ENCODE measurements around the gene HAL.

HAL gene

DNA sequence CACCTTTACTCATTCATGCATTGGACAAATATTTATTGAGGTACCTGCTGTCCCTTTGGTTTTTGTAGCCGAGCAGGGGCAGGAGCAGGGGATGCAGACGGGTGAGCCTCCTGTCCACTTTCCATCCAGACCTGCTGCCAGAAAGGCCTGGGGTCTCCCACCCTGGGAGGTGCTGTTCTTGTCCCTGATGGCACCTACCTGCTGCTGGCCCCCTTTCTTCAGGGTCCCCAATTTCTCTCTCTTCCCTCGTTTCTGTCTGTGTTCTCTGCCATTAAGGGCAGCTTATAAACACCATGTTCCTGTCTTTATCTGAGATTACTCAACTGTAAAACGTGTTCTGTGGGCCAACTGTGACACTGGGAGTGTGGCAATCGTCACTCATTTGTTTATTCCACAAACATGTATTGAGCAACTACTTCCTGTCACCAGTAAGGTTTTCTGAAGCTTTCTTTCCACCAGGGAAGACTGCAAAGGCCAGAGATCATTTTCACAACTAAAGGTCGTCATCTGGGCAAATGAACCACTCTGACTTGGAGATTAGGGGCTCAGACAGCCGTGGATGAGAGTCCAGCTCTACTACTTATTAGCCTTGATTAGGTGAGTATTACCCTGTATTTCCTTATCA is at the start of gene HAL:
HAL (minus strand) TSS at position 311 of the 625 bp plus-strand sequence. CDS start 434 bp downstream, outside the sequence.
- DNase-seq (ENCODE audit: low read depth in 4 of 4, low spot score in 1 of 4), result no peak

DNA sequence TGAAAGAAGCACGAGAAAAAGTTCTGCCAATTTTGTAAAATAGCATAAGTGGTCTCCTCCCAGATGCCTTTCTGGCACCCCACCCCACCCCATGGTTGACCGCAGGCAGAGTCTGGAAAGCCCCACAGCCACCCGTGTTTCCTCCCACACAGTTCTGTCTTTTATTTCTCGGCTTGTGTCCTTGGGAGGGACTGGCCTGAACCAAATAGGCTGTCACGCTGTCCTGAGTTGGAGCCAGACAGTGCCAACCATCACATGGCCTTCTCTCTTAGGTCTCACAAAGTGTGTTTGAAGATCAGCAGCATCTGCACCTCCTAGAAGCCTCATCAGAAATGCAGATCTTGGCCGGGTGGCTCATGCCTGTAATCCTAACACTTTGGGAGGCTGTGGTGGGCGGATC is 49.4 kb upstream of the HAL start:
- DNase-seq (ENCODE audit: low read depth in 4 of 4, low spot score in 1 of 4), result no peak

DNA sequence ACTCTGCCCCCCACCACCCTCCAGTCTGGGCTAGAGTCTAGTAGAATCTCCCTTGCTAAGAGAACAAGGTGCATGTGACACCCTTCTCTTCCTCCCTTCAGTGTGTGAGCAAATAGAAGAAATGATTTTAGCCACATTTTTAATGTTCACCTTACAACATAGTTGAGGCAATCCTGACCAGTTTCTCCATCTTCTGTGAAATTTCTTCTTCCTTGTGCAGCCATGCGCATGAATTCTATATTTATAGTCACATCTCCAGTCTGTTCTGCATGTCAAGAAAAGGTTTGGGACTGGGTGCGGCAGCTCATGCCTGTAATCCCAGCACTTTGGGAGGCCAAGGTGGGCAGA is 48.8 kb upstream of the HAL start:
- no peak for DNase-seq (ENCODE audit: low read depth in 4 of 4, low spot score in 1 of 4)

- DNase-seq (ENCODE audit: low read depth in 4 of 4, low spot score in 1 of 4), result no peak
These were observed 48.1 kb upstream of the HAL start for GRCh38 chr12:96044017-96044942.

DNA sequence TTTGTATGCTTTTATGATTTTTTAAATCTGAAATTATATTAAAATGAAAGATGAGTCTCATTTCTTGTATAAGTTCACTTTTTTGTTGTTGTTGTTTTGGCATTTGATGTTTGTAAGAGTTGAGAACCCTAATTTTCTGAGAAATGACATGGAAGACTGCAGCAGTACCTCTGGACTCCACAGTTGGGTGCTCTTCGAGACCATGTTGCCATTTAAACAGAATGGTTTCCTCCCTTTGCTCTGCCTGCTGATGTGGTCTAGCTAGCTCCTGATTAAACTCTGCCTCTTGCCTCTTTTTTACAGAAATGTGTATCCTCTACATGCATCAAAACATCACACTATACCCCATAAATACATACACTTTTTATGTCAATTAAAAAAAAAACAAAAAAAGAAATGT is 45.0 kb upstream of the HAL start:
- DNase-seq (ENCODE audit: low read depth in 4 of 4, low spot score in 1 of 4), result no peak

DNA sequence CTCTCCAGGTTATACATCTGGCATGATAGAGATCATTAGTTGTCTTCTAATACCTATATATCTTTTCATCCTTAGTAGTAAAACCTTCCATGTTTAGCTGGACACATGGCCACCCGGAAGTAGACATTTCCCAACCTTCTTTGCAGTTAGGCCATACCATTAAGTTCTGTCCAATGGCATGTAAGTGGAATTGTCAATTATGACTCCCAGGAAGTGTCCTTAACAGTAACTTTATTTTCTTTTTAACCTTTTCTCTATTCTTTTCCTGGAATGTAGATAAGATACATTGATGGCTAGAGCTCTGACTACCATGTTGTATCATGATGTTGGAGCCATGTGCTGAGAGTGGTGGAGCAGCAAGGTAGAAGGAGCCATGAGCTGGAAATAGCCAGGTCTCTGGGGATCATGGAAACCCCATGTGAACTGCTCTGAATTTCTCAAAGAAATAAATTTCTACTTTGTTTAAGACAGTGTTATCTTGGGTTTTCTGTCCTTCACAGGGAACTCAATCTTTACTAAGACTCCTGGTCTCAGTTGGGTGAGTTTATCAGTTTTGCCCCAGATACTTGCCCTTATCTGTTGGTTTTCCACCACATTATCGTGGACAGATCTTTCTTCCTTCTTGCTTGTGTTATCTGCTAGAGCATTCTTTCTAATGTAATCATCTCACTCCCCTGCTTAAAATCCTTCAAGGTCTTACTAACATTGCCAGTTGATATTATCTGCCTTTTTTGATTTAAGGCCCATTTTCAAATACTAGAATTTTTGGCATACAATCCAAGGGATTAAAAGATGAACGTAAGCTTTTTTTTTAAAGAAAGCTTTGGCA is 44.4 kb upstream of the HAL start:
- DNase-seq (ENCODE audit: low read depth in 4 of 4, low spot score in 1 of 4), result no peak

GRCh38 chr12:96039516-96039915 is 43.4 kb upstream of the HAL start:
- DNase-seq (ENCODE audit: low read depth in 4 of 4, low spot score in 1 of 4), result no peak

DNA sequence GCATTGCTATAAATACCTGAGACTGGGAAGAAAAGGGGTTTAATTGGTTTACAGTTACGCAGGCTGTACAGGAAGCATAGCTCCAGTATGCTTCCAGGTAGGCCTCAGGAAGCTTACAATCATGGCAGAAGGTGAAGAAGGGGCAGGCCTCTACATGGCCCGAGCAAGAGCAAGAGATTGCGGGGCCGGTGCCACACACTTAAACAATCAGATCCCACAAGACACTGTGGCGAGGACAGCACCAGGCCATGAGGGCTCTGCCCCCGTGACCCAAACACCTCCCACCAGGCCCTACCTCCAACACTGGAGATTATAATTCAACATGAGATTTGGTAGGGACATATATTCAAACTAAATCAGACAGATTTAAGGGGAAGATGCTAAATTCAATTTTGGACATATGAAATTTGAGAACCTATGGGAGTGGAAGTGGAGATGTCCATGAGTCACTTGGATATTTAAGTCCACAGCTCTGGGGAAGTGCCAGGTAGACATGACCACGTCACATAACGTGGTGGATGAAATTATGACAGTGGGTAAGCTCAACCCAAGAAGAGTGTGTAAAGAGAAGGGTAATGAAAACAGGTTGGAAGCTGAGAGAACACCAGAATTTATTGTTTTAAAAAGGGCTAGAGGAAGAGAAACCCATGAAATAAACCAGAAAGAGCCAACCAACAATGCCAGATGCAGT is 40.8 kb upstream of the HAL start:
- no peak for DNase-seq (ENCODE audit: low read depth in 4 of 4, low spot score in 1 of 4)

- DNase-seq (ENCODE audit: low read depth in 4 of 4, low spot score in 1 of 4), result peak; percentile 92 to 95 (median 94)
These were observed 39.4 kb upstream of the HAL start, which contains the start of gene LTA4H for GRCh38 chr12:96035283-96036236. Gene LTA4H, minus strand, starts transcription at chr12:96035587. Its CDS starts 68 bp downstream, at chr12:96035519.

DNA sequence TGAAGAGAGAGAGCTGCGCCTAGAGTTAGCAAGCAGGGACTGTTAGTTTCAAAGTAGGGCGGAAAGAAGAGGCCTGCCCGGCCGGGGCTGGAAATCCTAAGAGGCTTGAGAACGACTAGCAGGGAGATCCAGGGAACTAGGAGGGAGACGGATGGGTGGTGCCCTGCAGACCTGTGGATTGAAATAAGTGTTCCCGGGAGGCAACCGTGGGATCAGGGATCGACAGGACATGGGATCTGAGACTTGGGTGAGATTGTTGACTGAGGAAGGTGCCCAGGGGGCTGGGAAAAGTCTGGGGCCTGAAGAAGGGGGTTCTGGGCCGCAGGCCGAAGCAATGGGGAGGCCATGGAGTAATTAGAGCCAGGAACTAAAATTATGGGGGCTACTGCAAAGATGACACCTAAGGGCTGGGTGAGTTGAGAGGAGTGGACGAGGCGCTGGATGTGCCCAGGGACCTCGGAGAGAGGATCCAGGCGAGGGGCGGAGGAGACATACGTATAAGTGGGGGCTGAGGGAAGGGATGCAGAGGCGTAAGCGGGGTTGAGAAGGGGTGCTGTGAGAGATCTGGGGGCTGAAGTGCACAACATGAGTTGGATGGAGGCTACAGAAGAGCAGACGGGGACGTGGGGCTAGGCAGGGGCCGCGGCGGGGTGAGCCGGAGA is 38.6 kb upstream of the HAL start:
- DNase-seq (ENCODE audit: low read depth in 4 of 4, low spot score in 1 of 4), result no peak

GRCh38 chr12:96033549-96034389 is 37.6 kb upstream of the HAL start:
- DNase-seq (ENCODE audit: low read depth in 4 of 4, low spot score in 1 of 4), result no peak

DNA sequence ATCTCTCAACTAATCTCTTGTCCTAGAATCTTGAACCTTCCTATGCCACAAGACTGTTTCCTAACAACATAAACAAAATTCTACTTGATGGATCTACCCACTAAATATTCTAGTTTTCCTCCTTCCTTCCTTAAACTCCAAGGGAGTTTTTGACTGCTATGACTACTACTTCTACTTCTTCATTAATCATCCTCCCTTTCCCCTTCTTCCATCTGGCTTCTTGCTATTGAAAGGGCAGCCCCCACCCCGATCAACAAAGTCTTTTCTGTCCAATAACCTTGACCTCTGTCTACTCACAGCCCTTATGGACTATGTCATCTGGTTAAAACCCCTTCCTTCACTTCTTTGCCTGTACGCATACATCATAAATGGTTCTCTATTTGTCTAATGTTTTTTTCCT is 33.7 kb upstream of the HAL start:
- DNase-seq (ENCODE audit: low read depth in 4 of 4, low spot score in 1 of 4), result no peak

DNA sequence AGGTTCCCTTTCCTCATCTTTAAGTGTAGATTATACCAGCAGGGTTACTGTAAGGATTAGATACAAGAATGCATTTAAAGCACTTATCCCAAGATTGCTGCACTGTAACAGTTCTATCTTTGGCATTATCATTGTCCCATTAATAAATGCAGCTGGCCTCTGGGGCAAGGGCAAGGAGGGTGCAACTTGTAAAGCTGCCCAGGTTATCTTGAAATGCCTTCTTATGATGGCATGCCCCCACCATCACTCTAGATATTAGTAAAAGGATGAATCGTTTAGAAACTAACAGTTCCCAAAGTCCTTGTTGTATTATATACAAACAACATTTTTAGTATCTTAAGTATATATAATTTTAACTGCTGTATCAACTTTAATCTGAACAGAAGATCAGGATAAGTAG is 32.4 kb upstream of the HAL start:
- no peak for DNase-seq (ENCODE audit: low read depth in 4 of 4, low spot score in 1 of 4)

GRCh38 chr12:96026331-96026730 is 30.2 kb upstream of the HAL start:
- DNase-seq (ENCODE audit: low read depth in 4 of 4, low spot score in 1 of 4), result no peak

DNA sequence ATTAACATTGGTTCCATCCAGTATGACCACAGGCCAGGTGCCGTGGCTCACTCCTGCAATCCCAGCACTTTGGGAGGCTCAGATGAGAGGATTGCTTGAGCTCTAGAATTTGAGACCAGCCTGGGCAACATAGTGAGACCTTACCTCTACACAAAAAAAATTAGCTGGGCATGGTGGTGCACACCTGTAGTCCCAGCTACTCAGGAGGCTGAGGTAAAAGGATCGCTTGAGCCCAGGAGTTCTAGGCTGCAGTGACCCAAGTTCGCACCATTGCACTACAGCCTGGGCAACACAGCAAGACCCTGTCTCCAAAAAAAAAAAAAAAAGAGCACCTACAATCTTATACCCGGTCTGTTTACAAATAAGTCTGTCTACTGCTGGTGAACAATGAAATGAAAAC is 29.4 kb upstream of the HAL start:
- no peak for DNase-seq (ENCODE audit: low read depth in 4 of 4, low spot score in 1 of 4)

DNA sequence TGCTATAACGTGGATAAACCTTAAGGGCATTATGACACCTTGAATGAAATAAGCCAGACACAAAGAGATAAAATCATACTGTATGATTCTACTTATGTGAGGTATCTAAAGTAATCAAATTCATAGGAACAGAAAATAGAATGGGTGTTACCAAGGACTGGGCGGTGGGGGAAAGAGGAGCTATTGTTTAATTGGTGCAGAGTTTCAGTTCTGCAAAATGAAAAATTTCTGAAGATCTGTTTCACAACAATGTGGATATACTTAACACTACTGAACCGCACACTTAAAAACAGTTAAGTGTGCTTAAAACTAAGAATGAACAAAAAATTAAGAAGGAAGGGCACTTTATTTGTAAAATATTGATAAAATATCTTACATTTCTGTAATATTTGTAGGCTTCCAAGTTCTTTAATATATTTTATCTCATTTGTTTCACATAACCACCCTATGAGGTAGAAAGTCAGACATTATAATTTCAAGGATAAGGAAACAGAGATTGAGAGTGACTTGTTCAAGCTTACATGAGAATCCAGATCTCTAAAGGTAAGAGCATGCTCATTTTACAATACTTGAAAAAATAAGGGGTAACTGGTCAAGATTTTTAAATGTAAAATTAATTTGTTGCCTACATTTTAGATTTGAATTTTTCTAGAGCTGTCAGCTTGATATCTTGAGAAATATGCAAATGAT is 24.3 kb upstream of the HAL start:
- DNase-seq (ENCODE audit: low read depth in 4 of 4, low spot score in 1 of 4), result no peak

GRCh38 chr12:96015672-96016071 is 19.5 kb upstream of the HAL start:
- DNase-seq (ENCODE audit: low read depth in 4 of 4, low spot score in 1 of 4), result no peak
